Thyroid gland (tissue), 4 donors: ENCODE measurements around the gene AKT1S1. TPM values are rescaled to one million over a fixed set of nuclear protein-coding genes. Genes with fewer than 3 reads are reported as not detected.

Experiments used
- DNase-seq, 2 donors: peaks; one replicate each; pipeline ENCODE4 v3.0.0-alpha.2; 2019
- H3K27ac ChIP-seq, 3 donors: fragments of 200-600 bp; sonication (generic); 1 replicate in 2 of 3; 2 replicates in 1 of 3; pipeline ENCODE4 v1.5.1; 2016 to 2019; ENCODE audit warnings: mild to moderate bottlenecking in 1 of 3, moderate library complexity in 1 of 3
- H3K27me3 ChIP-seq: fragments of 200-600 bp; sonication (generic); one replicate; pipeline ENCODE4 v1.5.1; 2019
- H3K36me3 ChIP-seq, 2 donors: fragments of 200-600 bp; sonication (generic); one replicate each; pipeline ENCODE4 v1.5.1; 2016 to 2019
- H3K4me1 ChIP-seq, 2 donors: fragments of 200-600 bp; sonication (generic); one replicate each; pipeline ENCODE4 v1.5.1; 2017 to 2019
- H3K4me3 ChIP-seq, 3 donors: fragments of 200-600 bp; sonication (generic); replicated peaks in 1 of 3; 1 replicate in 2 of 3; 2 replicates in 1 of 3; pipeline ENCODE4 v1.5.1; 2016; ENCODE audit warnings: mild to moderate bottlenecking in 1 of 3
- H3K9me3 ChIP-seq: fragments of 200-600 bp; sonication (generic); one replicate; pipeline ENCODE4 v1.5.1; 2017
- CTCF ChIP-seq, 6 experiments: fragments of 200-600 bp in 3 of 6; fragments of 450-650 bp in 3 of 6; sonication (generic) in 3 of 6; IDR thresholded peaks; one replicate each; pipeline ENCODE4 v1.5.1; 2016 to 2019; ENCODE audit warnings: antibody characterized with exemption in 6 of 6, mild to moderate bottlenecking in 2 of 6, inconsistent platforms in 1 of 6, moderate library complexity in 1 of 6
- POLR2A ChIP-seq, 2 donors: fragments of 450-650 bp; IDR thresholded peaks; one replicate each; pipeline ENCODE4 v1.6.1; 2017; ENCODE audit warnings: antibody characterized with exemption in 2 of 2, mild to moderate bottlenecking in 2 of 2, moderate library complexity in 1 of 2
- WGBS, 2 donors: methylation state at CpG; one replicate each; pipeline ENCODE4 v1.1.5; 2017; 5-methylcytosine and 5-hydroxymethylcytosine counted together
- intact Hi-C: fragments of 100-400 bp; cut with DNase I; formaldehyde crosslinking; loops from one replicate; pipeline ENCODE4 v1.15.1; 2023
- total RNA-seq, 4 donors: library from RNA; depleted of rRNA; stranded (reverse); fragments of >200 nt; gene quantifications; one replicate each; pipeline ENCODE4 v1.2.3, GENCODE V29; 2016

Gene AKT1S1
- total RNA-seq, 4 donors from 2014 or later, result 16.7 to 26.0 (median 21.5) TPM

GRCh38 chr19:49906879-49907564 lies 29.9 kb upstream of the AKT1S1 start:
- H3K36me3 ChIP-seq, result peaks cover 13 to 15% of the 10 kb centered on the region in 2 donors
- intact Hi-C loops, result no loop called here
- no peak overlapping the region for H3K27ac ChIP-seq
- no peaks in the 10 kb centered on the region for H3K9me3 ChIP-seq
- H3K4me1 ChIP-seq, result peaks cover 8 to 15% of the 10 kb centered on the region in 2 donors
- no peak overlapping the region for H3K4me3 ChIP-seq
- WGBS, 2 donors, result 90 to 93% methylated on average over 16 of the region's 16 CpGs
- DNase-seq, result no peak
- TF ChIP-seq POLR2A (IDR thresholded peaks at IDR 0.05) (no peak), CTCF (IDR thresholded peaks at IDR 0.05) (no peak)
- no peaks in the 10 kb centered on the region for H3K27me3 ChIP-seq

- peaks cover 13 to 15% of the 10 kb centered on the region in 2 donors for H3K36me3 ChIP-seq
- no peak overlapping the region for H3K27ac ChIP-seq
- H3K4me3 ChIP-seq, result no peak overlapping the region
- no peak for DNase-seq
- 61 to 77% methylated on average over 6 of the region's 6 CpGs for WGBS, 2 donors
- TF ChIP-seq CTCF (IDR thresholded peaks at IDR 0.05), result no peak
- TF ChIP-seq POLR2A (IDR thresholded peaks at IDR 0.05), result no peak
- no peaks in the 10 kb centered on the region for H3K4me1 ChIP-seq
- no peaks in the 10 kb centered on the region for H3K9me3 ChIP-seq
- intact Hi-C loops, result no loop called here
- no peaks in the 10 kb centered on the region for H3K27me3 ChIP-seq
Observed at GRCh38 chr19:49904136-49904535, 27.0 kb upstream of the AKT1S1 start.

GRCh38 chr19:49896863-49897621 lies 19.9 kb upstream of the AKT1S1 start, which contains the start of gene IL4I1:
TSS of gene IL4I1 (minus strand) at chr19:49896887. CDS start at chr19:49896160, 727 bp downstream.
- DNase-seq, result no peak
- Histone ChIP-seq H3K4me3 (no peak within 1 kb of the TSS), H3K4me1 (peaks cover 0 to 11% of the 10 kb centered on the region in 2 donors), H3K9me3 (no peaks in the 10 kb centered on the region), H3K27ac (no peak within 1 kb of the TSS), H3K27me3 (no peaks in the 10 kb centered on the region), H3K36me3 (no peaks in the 10 kb centered on the region)
- WGBS, 2 donors, result 51 to 55% methylated on average over 16 to 19 of the region's 20 CpGs
- TF ChIP-seq POLR2A (IDR thresholded peaks at IDR 0.05) (no peak), CTCF (IDR thresholded peaks at IDR 0.05) (no peak)
- intact Hi-C loops, result no loop called here

- Histone ChIP-seq H3K9me3 (no peaks in the 10 kb centered on the region), H3K4me3 (no peak overlapping the region), H3K36me3 (no peaks in the 10 kb centered on the region), H3K4me1 (peaks cover 0 to 11% of the 10 kb centered on the region in 2 donors), H3K27ac (no peak overlapping the region), H3K27me3 (no peaks in the 10 kb centered on the region)
- intact Hi-C loops, result no loop called here
- TF ChIP-seq CTCF (IDR thresholded peaks at IDR 0.05) (no peak), POLR2A (IDR thresholded peaks at IDR 0.05) (no peak)
- 67 to 70% methylated on average over 17 of the region's 17 CpGs for WGBS, 2 donors
- DNase-seq, result no peak
Observed at GRCh38 chr19:49895566-49896297, 18.6 kb upstream of the AKT1S1 start.
